LNCAP (cell line): ENCODE measurements around the gene LRRC26.

ENCODE experiments used
- TF ChIP-seq, protein P1 (sequence below): fragments of 450-650 bp; IDR thresholded peaks from 2 replicates; pipeline ENCODE4 v1.5.1; 2017; ENCODE audit warnings: mild to moderate bottlenecking

Gene LRRC26

DNA sequence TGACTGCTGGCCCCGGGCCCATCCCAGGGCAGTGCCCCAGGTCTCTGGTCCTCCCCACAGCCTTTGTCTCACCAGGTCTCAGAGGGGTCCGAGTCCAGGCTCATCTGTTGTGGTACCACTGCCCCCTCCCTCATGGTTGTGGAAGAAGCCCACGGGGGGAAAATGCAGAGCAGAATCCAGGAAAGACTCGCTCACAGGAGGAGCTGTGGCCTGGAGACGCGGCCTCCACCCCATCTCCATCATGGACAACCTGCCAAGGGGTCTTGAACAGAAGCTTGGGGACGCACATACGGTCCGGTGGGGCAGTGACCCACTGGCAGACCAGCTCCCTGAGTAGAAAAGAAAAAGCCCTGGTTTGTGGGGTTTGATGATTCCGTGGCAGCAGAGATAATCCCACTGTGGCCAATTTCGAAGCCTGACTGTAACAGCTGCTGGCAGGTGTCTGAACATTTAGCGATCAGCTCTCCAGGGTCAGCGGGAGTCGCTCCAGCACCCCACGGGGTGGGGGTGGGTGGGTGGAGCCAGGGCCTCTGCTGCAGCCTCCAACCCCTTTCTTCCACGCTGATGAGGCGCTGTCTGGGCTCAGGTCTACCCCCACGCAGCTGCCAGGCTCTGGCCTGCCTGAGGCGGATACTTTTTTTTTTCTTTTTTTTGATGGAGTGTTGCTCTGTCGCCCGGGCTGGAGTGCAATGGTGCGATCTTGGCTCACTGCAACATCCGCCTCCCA, 32.8 kb downstream of the LRRC26 start:
- TF ChIP-seq, protein P1, sequence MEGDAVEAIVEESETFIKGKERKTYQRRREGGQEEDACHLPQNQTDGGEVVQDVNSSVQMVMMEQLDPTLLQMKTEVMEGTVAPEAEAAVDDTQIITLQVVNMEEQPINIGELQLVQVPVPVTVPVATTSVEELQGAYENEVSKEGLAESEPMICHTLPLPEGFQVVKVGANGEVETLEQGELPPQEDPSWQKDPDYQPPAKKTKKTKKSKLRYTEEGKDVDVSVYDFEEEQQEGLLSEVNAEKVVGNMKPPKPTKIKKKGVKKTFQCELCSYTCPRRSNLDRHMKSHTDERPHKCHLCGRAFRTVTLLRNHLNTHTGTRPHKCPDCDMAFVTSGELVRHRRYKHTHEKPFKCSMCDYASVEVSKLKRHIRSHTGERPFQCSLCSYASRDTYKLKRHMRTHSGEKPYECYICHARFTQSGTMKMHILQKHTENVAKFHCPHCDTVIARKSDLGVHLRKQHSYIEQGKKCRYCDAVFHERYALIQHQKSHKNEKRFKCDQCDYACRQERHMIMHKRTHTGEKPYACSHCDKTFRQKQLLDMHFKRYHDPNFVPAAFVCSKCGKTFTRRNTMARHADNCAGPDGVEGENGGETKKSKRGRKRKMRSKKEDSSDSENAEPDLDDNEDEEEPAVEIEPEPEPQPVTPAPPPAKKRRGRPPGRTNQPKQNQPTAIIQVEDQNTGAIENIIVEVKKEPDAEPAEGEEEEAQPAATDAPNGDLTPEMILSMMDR = no peak

- TF ChIP-seq, protein P1 = no peak
These were observed 33.5 kb downstream of the LRRC26 start for GRCh38 chr9:137136261-137136880.

- TF ChIP-seq, protein P1 = no peak
These were observed 35.7 kb downstream of the LRRC26 start for GRCh38 chr9:137134191-137134590.

DNA sequence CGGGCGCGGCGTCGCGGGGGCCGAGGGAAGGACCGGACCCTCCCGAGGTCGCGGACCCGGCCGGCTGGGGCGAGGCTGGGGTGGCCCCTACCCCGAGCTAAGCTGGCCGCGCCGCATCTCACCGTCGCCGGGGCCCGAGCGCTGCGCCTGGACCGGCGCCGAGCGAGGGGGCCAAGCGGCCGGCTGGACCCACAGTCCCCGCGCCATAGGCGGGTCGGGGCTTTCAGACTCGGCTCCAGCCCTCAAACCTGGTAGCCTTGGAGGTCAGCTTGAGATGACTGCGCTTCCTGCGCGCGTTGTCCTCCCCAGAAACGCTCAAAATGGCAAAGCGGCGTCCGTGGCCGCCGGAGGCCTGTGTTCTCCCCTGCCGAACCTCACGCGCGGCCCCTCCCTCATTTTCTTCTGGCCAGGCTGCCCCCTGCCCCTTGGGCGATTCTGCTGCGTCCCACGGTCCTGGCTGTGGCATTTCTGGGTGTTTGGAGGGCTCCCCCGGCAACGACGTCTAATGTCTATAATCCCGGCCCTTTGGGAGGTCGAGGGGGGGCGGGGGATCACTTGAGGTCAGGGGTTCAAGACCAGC, 39.6 kb downstream of the LRRC26 start:
- TF ChIP-seq, protein P1 = no peak

GRCh38 chr9:137129456-137130175, 40.2 kb downstream of the LRRC26 start:
- TF ChIP-seq, protein P1 = no peak

DNA sequence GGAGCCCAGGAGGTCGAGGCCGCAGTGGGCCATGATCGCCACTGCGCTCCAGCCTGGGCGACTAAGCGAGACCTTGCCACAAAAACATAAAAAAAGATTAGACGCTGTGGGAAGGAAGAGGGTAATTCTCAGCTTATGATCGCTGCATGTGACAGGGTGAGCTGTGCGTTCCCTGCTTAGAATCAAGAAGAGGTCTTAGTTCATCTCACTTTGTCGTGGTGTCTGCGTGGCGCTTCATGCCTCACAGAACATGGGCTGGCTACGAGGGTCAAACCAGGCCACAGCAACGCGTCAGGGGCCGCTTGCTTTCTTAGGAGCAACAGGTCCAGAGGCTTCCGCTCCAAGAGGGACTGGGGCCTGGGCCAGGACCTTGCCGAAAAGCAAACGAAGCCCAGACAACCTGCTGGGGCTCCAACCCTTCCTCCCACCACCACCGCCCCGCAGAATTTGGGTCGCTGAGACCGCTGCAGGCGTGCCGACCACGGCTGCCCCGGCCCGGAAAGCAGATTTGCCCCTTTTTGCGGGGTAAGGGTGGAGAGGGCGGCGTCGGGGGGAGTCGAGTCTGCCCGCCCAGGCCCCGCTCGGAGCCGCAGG, 40.9 kb downstream of the LRRC26 start:
- TF ChIP-seq, protein P1 = no peak

DNA sequence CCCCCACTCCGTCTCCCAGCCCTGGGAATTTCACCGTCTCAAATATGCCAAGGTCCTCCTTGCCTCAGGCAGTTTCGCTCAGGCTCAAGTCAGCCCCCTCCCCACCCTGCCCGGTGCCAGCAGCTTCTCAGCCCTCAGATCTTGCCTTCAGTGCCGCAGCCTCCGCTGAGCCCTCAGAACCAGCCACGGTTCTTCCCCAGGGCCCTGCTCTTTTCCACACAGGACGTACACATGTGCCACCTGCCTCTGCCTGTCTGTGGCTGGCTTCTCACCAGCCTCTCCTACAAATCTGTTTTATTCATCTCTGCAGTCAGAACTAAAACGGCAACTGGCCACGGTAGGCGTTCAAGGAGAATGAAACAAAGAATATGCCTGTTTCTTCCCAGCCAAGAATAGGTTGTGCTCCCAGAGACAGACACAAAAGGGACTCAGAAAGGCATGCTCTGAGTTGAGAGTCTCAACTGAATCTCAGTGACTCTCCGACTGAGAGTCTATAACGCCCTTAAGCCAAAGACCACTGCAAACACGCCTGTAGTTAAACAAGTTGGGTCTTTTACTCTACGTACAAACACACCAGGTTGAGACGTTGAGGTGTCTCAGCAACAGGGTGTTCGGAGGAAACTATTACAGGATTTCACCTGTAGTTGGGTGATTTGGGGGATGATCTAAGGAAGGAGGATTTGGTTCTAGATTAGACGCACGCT, 41.5 kb downstream of the LRRC26 start:
- TF ChIP-seq, protein P1 = no peak
